ENCODE data around the gene HOXD3. TPM values are rescaled to one million over a fixed set of nuclear protein-coding genes. Genes with fewer than 3 reads are reported as not detected.

The HOXD3 gene
- total and polyA plus RNA-seq, 9 of the 15 experiments (the other 6 are each of a cell fraction or from before 2014, with no cell fraction given), result not detected

- 3% methylated on average over 26 of the region's 26 CpGs for WGBS (ENCODE audit: insufficient coverage, low coverage, missing lambda C conversion rate)
- no peak overlapping the region for H2AFZ ChIP-seq (ENCODE audit: low read depth, low read length)
- no peak for DNase-seq (ENCODE audit: extremely low read depth in 1 of 4, low spot score in 3 of 4)
- H4K20me1 ChIP-seq (replicated peaks; ENCODE audit: control insufficient read depth, insufficient read depth, low read length), result peaks cover 1% of the 10 kb centered on the region; the same call in 1 of the 2 replicates
- ChIA-PET POLR2A (no interaction called here), CTCF (ENCODE audit: low intra/inter-chr PET ratio) (no interaction called here)
- H3K79me2 ChIP-seq (ENCODE audit: control insufficient read depth, insufficient read depth, low read length), result no peaks in the 10 kb centered on the region
- H3K9me3 ChIP-seq (replicated peaks; ENCODE audit: control insufficient read depth, insufficient read depth, low read depth, low read length), result no peaks in the 10 kb centered on the region
- no peaks in the 10 kb centered on the region for H3K9me1 ChIP-seq (ENCODE audit: control insufficient read depth, insufficient read depth, low read length)
- ATAC-seq, result no peak
- peaks cover 0 to 14% of the 10 kb centered on the region in 2 experiments; a peak in 1 of 5 replicates for H3K4me1 ChIP-seq (replicated peaks in 1 of 2; ENCODE audit: control insufficient read depth in 2 of 2, insufficient read depth in 2 of 2, low read length in 2 of 2)
- H3K27me3 ChIP-seq (ENCODE audit: control insufficient read depth in 2 of 2, insufficient read depth in 2 of 2, low read length in 2 of 2), result peaks cover 42 to 50% of the 10 kb centered on the region in 2 experiments
- TF ChIP-seq HDAC8 (tag; IDR thresholded peaks at IDR 0.05), result no peak
- TF ChIP-seq KAT2B (IDR thresholded peaks at IDR 0.05; ENCODE audit: low read depth, low read length), result no peak
- TF ChIP-seq ZKSCAN1 (IDR thresholded peaks at IDR 0.05; ENCODE audit: low read depth, low read length), result no peak
- no peak overlapping the region for H3K4me3 ChIP-seq
- intact Hi-C loops (cut with micrococcal nuclease) (no loop called here), in situ Hi-C loops (cut with MboI) (no loop called here)
- H3K4me2 ChIP-seq (ENCODE audit: insufficient read depth, low read length), result no peak overlapping the region
- FAIRE-seq, result peak; percentile 26
- H3K27ac ChIP-seq (ENCODE audit: extremely low read depth, low read depth, low read length), result no peak overlapping the region
- BruUV-seq (replicated peaks), result no TSS peak
- no peaks in the 10 kb centered on the region for H3K36me3 ChIP-seq (ENCODE audit: control insufficient read depth, insufficient read depth, low read length)
- H3K9ac ChIP-seq (ENCODE audit: insufficient read depth in 1 of 2, low read depth in 2 of 2, low read length in 2 of 2), result no peak overlapping the region
Measured at GRCh38 chr2:176109192-176109901, 47.8 kb upstream of the HOXD3 start.

DNA sequence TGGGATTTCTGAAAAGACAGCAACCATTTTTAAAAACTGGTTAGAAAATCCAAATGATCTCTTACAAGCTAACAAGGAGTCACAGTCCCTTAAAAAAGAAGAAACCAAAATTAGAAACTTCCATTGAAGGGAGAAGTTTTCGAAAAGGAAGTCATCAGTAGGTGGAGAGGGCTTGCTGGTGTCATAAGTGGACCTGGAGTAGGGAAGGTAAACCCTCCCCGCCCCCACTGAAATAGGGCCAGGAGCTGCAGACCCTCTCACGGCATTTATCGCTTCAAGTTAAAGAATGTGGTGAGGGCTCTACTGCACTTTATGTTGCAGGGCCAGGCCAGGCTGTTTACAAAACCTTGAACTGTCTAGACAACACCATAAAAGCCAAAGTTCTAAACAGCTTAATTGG lies 47.2 kb upstream of the HOXD3 start:
- Histone ChIP-seq H2AFZ (ENCODE audit: low read depth, low read length) (no peak overlapping the region), H3K36me3 (ENCODE audit: control insufficient read depth, insufficient read depth, low read length) (no peaks in the 10 kb centered on the region), H3K79me2 (ENCODE audit: control insufficient read depth, insufficient read depth, low read length) (no peaks in the 10 kb centered on the region), H3K9ac (ENCODE audit: insufficient read depth in 1 of 2, low read depth in 2 of 2, low read length in 2 of 2) (no peak overlapping the region), H3K27me3 (ENCODE audit: control insufficient read depth in 2 of 2, insufficient read depth in 2 of 2, low read length in 2 of 2) (peaks cover 41 to 50% of the 10 kb centered on the region in 2 experiments), H3K4me3 (no peak overlapping the region), H3K4me2 (ENCODE audit: insufficient read depth, low read length) (no peak overlapping the region), H3K27ac (ENCODE audit: extremely low read depth, low read depth, low read length) (no peak overlapping the region), H3K4me1 (replicated peaks in 1 of 2; ENCODE audit: control insufficient read depth in 2 of 2, insufficient read depth in 2 of 2, low read length in 2 of 2) (peaks cover 0 to 9% of the 10 kb centered on the region in 2 experiments; a peak in 1 of 5 replicates), H3K9me1 (ENCODE audit: control insufficient read depth, insufficient read depth, low read length) (no peaks in the 10 kb centered on the region), H4K20me1 (replicated peaks; ENCODE audit: control insufficient read depth, insufficient read depth, low read length) (no peaks in the 10 kb centered on the region), H3K9me3 (replicated peaks; ENCODE audit: control insufficient read depth, insufficient read depth, low read depth, low read length) (no peaks in the 10 kb centered on the region)
- FAIRE-seq (no peak), DNase-seq (ENCODE audit: extremely low read depth in 1 of 4, low spot score in 3 of 4) (no peak), ATAC-seq (no peak)
- TF ChIP-seq ARID1B (IDR thresholded peaks at IDR 0.05) (no peak), RNF2 (IDR thresholded peaks at IDR 0.05) (no peak), DACH1 (IDR thresholded peaks at IDR 0.05; ENCODE audit: partially characterized antibody) (no peak), SPI1 (IDR thresholded peaks at IDR 0.05; ENCODE audit: borderline replicate concordance, low read depth, low read length) (no peak), NFYB (IDR thresholded peaks at IDR 0.05; ENCODE audit: extremely low read depth, insufficient read length) (no peak), CBX5 (IDR thresholded peaks at IDR 0.05; ENCODE audit: borderline replicate concordance, low read depth) (no peak), SOX6 (IDR thresholded peaks at IDR 0.05) (no peak), ZNF23 (CRISPR knock-in tag; IDR thresholded peaks at IDR 0.05) (no peak), BDP1 (IDR thresholded peaks at IDR 0.05; ENCODE audit: insufficient read depth, insufficient read length) (no peak), IRF9 (tag; IDR thresholded peaks at IDR 0.05) (no peak), KLF13 (tag; IDR thresholded peaks at IDR 0.05; ENCODE audit: borderline replicate concordance, low read depth) (no peak), MTA1 (IDR thresholded peaks at IDR 0.05; ENCODE audit: borderline replicate concordance) (no peak), ATF4 (CRISPR knock-in tag; IDR thresholded peaks at IDR 0.05) (no peak)
- 0% methylated on average over 4 of the region's 4 CpGs for WGBS (ENCODE audit: insufficient coverage, low coverage, missing lambda C conversion rate)
- CTCF ChIA-PET (ENCODE audit: low intra/inter-chr PET ratio), result no interaction called here
- POLR2A ChIA-PET, result no interaction called here
- no TSS peak for BruUV-seq (replicated peaks)
- in situ Hi-C loops (cut with MboI) (no loop called here), intact Hi-C loops (cut with micrococcal nuclease) (no loop called here)

Data from K562 (cell line).